GM19193 (cell line): ENCODE measurements around the gene INPP4A.

Experiments used
- POLR2A ChIP-seq: IDR thresholded peaks from 4 replicates; pipeline ENCODE4 v1.6.1; 2011; ENCODE audit not compliant: insufficient read depth, insufficient read length; ENCODE audit errors: extremely low read depth

The INPP4A gene

DNA sequence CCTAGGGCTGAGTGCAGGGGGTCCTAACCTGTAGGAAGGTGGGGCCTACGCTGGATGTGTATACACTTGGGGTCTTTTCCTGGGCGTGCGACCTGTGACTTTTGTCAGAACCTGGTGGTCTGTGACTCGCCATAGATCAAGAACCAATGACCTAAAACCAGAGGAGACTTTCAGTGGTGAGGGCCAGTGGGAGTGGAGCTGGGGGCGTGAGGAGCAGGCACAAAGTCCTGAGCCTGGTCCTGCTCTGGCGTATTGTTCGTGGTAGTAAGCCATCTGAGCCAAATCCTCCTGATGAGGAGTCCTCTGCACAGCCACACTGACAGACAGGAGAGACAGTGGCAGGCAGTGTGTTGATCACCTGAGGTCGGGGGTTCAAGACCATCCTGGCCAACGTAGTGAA is 8.9 kb downstream of the INPP4A start:
- TF ChIP-seq POLR2A, result no peak

DNA sequence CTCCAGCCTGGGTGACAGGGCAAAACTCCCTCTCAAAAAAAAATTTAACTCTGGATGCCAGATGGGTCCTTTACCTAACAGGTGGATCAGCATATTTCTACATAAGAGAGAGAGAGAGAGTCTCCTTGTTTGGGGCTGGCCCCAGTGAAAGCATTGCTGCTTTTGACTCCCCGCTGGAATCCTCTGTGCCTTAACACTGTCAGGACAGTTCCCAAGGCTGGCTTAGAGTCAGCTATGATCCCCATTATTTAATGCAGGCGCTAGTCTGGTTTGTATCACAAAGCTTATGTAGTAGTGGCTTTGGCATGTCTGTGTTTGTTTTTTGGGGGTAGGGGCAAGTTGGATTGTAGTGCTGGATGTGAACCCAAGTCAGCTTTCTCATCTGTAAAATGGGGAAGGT is 9.4 kb downstream of the INPP4A start:
- TF ChIP-seq POLR2A, result no peak

GRCh38 chr2:98454500-98455235 is 10.0 kb downstream of the INPP4A start:
- no peak for TF ChIP-seq POLR2A

- peak; percentile 32 for TF ChIP-seq POLR2A
These were observed 10.9 kb downstream of the INPP4A start for GRCh38 chr2:98455494-98455976.

- TF ChIP-seq POLR2A, result no peak
These were observed 12.5 kb downstream of the INPP4A start for GRCh38 chr2:98457045-98457696.

DNA sequence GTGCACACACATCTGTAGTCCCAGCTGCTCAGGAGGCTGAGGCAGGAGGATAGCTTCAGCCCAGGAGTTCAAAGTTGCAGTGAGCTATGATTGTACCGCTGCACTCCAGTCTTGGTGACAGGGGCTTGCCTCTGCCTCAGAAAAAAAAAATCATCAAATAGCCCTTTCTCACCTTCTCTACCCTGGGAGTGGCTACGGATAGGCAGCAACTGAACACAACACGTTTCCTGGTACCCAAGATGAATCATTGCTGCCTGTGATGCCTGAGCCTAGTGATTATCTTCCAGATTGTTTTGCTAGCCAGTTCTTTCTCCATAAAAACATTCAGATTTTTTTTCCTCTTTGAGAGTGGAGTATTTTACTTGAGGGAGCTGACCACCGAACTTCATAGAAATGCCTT is 13.5 kb downstream of the INPP4A start:
- TF ChIP-seq POLR2A, result no peak

DNA sequence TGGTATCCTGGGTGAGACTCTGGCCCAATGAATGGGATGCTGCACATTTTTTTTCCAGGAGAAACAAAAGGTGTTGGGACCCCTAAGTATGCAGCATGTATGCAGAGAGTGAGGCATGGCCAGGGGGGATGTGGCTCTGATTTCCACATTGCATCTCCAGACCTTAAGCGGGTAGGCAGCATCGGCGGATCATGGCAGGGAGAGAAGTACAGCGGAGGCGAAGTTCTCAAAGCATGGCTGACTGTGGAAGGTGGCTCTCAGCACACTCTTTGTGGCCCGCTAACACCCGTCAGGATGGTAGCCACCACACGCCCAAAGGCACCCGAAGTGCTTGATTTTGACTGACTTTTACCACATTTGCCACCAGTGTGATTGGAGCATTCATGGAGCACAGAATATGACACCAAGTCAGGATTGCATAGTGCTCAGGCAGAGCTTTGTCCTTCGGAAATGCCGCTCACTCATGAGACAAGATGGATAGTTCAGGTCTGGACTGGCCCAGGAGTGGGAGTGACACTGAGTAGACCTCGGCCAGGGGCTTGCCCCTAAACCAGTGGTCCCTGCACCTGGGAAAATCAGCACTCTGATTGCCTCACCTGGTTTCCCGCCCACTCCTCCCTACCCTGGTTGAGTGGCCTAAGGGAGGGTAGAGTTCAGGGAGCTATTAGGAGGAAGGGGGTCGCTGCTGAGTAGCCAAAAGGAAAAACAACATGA is 14.2 kb downstream of the INPP4A start:
- TF ChIP-seq POLR2A, result no peak

DNA sequence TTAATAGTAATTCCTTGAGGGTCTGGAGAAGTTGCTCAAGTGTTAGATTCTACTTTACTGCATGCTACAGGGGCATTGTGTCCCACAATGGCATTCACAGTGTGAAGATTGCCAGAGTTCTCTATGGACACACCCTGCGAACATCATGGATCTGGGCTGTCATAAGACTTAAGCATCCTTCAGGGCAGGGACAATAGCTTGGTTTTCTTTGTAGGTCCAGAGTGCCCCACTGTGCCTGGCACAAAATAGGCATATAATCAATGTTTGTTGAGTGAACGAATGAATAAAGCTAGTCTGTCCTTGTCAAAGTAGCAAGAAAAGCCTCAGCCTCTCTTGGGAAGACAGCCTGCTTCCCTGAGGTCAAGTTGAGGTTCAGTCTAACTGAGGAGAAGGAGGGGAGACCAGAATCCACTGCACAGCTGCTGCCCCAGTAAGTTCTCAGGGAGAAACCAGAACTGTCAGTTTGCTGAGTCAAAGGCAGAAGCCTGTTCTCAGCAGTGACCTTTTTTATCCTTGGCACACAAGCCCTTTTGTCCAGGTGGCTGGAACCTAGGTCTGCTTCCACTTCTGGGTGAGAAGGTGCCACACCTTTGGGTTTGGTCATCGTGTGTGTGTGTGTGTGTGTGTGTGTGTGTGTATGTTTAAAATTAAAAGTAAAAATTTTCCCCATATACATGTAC is 15.0 kb downstream of the INPP4A start:
- TF ChIP-seq POLR2A, result no peak

DNA sequence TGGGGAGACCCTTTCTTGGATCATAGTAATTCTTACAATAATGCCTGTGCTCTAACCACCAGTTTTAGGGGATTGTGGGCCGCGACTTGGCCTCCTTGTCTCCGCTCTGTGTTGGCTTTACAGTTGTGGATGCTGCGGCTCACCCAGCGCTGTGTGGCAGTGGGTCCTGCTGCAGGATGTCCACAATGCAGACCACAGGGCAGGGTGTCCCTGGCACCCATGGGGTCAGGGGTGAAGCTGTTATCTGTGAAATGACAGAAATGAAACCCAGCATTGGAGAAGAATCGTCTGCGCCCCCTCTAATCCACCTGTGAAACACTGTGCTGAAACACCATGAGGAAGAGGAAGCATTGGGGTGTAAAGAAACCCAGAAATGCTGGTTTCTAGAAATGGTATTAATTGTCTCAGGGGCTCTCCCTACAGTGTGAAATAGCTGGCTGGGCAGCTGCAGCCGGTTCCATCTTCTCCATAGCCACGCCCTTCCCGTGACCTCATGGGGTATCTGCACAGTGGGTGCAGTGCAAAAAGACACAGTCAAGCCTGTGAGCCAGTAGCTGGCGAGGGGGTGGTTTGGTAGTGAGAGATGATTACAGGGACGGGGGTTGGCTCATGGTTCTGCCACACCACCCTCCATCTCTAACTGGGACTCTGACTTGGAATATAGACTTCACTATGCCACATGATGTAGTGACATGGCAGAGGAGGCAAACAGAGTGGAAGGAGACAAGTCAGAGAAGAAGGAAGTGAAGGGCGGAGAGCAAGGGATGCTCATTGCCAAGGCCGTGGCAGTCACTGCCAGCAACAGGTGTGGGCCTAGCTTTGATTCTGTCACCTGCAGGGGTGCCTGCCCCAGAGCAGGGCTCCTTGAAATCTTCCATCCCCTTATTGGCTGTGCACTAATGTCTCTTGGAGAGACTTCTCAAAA is 16.2 kb downstream of the INPP4A start:
- peak; percentile 63 for TF ChIP-seq POLR2A

GRCh38 chr2:98461498-98462049 is 16.9 kb downstream of the INPP4A start:
- no peak for TF ChIP-seq POLR2A

GRCh38 chr2:98463081-98463481 is 18.4 kb downstream of the INPP4A start:
- no peak for TF ChIP-seq POLR2A

DNA sequence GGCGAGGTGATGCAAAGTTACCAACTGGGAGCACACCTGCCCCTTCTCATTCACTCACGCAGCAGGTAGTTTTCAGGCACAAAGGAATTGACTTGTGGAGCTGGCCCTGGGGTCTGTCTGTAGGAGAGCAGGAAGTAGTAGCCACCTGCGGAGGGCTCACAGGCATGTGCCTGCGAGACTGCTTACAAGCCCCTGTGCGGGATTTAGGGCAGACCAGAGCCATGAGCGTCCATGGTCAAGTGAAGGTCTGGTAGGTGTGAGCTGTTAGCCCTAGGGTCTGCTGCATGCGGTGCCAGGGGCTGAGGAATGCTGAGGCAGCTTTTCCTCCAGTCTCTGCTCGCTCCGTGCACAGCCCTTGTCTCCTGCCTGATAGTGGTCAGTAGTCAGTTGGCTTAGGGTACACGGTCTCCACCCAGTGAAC is 18.9 kb downstream of the INPP4A start:
- TF ChIP-seq POLR2A, result no peak

- peak; percentile 60 for TF ChIP-seq POLR2A
These were observed 19.5 kb downstream of the INPP4A start for GRCh38 chr2:98463988-98464771.

GRCh38 chr2:98464772-98465310 is 20.2 kb downstream of the INPP4A start:
- TF ChIP-seq POLR2A, result peak; percentile 62
